Erythroblast (primary cell): ENCODE data around the gene ANTXR2.

Source experiments
- DNase-seq, 2 experiments: peaks; one replicate each; lab custom pipeline; 2025; lab: John Stamatoyannopoulos, UW
- GATA1 ChIP-seq: IDR thresholded peaks from 2 replicates; pipeline ENCODE4 v1.6.1; 2011; ENCODE audit warnings: low read depth, mild to moderate bottlenecking, control low read depth, low read length, moderate library complexity
- POLR2A ChIP-seq: IDR thresholded peaks from 2 replicates; pipeline ENCODE4 v1.6.1; 2011; ENCODE audit warnings: mild to moderate bottlenecking, low read length

ANTXR2 gene

GRCh38 chr4:79864500-79865200 is 208.4 kb downstream of the ANTXR2 start:
- no peak for DNase-seq
- TF ChIP-seq POLR2A (no peak), GATA1 (no peak)

- DNase-seq, result no peak
- TF ChIP-seq POLR2A (no peak), GATA1 (no peak)
Observed at GRCh38 chr4:79863333-79863732, 209.7 kb downstream of the ANTXR2 start.

GRCh38 chr4:79862821-79863220 is 210.2 kb downstream of the ANTXR2 start:
- DNase-seq, result no peak
- TF ChIP-seq POLR2A (no peak), GATA1 (no peak)

GRCh38 chr4:79857811-79858210 is 215.2 kb downstream of the ANTXR2 start:
- no peak for TF ChIP-seq GATA1
- TF ChIP-seq POLR2A, result no peak
- DNase-seq, result no peak

- no peak for DNase-seq
- TF ChIP-seq GATA1, result no peak
- TF ChIP-seq POLR2A, result no peak
Observed at GRCh38 chr4:79856196-79856595, 216.8 kb downstream of the ANTXR2 start.

GRCh38 chr4:79854856-79855502 is 218.1 kb downstream of the ANTXR2 start:
- TF ChIP-seq POLR2A (no peak), GATA1 (no peak)
- no peak for DNase-seq

GRCh38 chr4:79852305-79852730 is 220.7 kb downstream of the ANTXR2 start:
- TF ChIP-seq GATA1, result no peak
- no peak for TF ChIP-seq POLR2A

GRCh38 chr4:79851625-79852304 is 221.3 kb downstream of the ANTXR2 start:
- TF ChIP-seq GATA1 (no peak), POLR2A (no peak)
- no peak for DNase-seq

More at GRCh38 chr4:79852305-79852730, 220.7 kb downstream of the ANTXR2 start:
- no peak for DNase-seq
